Uterus (tissue), 2 donors: ENCODE measurements around the gene CHST15.

ENCODE experiments used
- CTCF ChIP-seq, 4 experiments: fragments of 200-600 bp in 2 of 4; fragments of 450-650 bp in 2 of 4; sonication (generic) in 2 of 4; IDR thresholded peaks; one replicate each; pipeline ENCODE4 v1.5.1; 2016 to 2019; ENCODE audit warnings: antibody characterized with exemption in 4 of 4, mild to moderate bottlenecking in 2 of 4, moderate library complexity in 1 of 4
- POLR2A ChIP-seq, 2 donors: fragments of 450-650 bp; IDR thresholded peaks; one replicate each; pipeline ENCODE4 v1.6.1; 2016; ENCODE audit warnings: antibody characterized with exemption in 2 of 2, mild to moderate bottlenecking in 1 of 2, moderate library complexity in 1 of 2

GRCh38 chr10:123994417-123995081 lies 98.8 kb downstream of the CHST15 start:
- TF ChIP-seq CTCF (IDR thresholded peaks at IDR 0.05): peak; percentile 96 to 99 (median 98)
- peak in 1 of 2 donors; percentile 28 for TF ChIP-seq POLR2A (IDR thresholded peaks at IDR 0.05)
